Bronchial epithelial cell (primary cell): ENCODE data around the gene NEO1. TPM values are rescaled to one million over a fixed set of nuclear protein-coding genes. Genes with fewer than 3 reads are reported as not detected.
"Not testable (repeated sequence)": the region's sequence is repeated elsewhere in the genome, so short reads cannot be mapped to it uniquely, and the experiment has no call there.

Experiments
- DNase-seq: peaks from one replicate; pipeline ENCODE4 v3.0.0-alpha.2; 2010; ENCODE audit warnings: low read depth
- FAIRE-seq: peaks from 2 replicates; lab custom pipeline; 2011; peaks lifted over from hg19 to GRCh38; lab: Jason Lieb, UNC
- H3K27me3 ChIP-seq: 2 replicates; pipeline ENCODE4 v1.5.1; 2011; ENCODE audit warnings: low read length; ENCODE audit not compliant: control insufficient read depth, insufficient read depth
- H3K36me3 ChIP-seq: 2 replicates; pipeline ENCODE4 v1.5.1; 2011; ENCODE audit warnings: low read length; ENCODE audit not compliant: control insufficient read depth, insufficient read depth
- H3K4me3 ChIP-seq: 2 replicates; pipeline ENCODE4 v1.5.1; 2011; ENCODE audit warnings: mild to moderate bottlenecking, low read depth, low read length, control low read depth
- total RNA-seq: library from RNA; depleted of rRNA; stranded (reverse); fragments of >200 nt; gene quantifications from 2 replicates; pipeline ENCODE4 v1.2.1, GENCODE V29; 2014
- TF ChIP-seq, protein P1 (sequence below): IDR thresholded peaks from 2 replicates; pipeline ENCODE4 v1.5.1; 2011; ENCODE audit warnings: mild to moderate bottlenecking, moderate library complexity, low read length, control low read depth, inconsistent platforms; ENCODE audit not compliant: insufficient read depth, severe bottlenecking

NEO1 gene
- total RNA-seq, 1 donor from 2014 or later: 10.5 TPM

DNA sequence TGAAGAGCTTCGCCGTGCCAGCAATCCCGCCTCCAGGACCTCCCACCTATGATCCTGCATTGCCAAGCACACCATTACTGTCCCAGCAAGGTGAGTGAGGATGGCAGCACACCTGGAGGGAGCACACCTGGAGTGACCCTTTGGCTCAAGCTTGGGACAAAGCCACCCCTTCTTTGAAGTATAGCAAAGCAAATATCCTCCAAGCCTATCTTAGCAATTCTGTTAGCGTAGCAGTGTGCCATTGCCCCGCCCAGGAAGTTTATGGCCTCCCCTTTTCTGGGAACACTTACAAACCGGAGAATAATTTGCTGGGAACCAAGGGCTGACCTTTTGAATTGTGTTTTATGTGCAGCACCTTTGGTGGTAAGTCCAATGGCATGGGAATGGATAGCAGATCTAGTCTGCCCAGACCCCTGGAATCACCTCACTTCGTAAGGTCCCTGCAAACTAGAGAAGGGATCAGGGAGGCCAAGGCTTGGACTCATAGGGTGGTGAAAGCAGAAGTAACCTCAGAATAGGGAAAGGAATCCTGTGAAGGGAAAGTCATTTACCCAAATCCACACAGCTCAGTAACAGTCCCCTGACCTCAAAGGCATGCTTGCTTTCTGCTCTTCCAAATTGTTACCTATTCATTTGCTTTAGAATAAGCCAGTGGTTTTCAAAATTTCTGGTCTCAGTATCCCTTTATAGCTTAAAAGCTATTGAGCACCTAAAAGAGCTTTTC, 246.4 kb downstream of the NEO1 start:
- DNase-seq (no peak), FAIRE-seq (peak; percentile 77)
- H3K4me3 ChIP-seq: no peak overlapping the region
- H3K27me3 ChIP-seq: no peaks in the 10 kb centered on the region
- TF ChIP-seq, protein P1, sequence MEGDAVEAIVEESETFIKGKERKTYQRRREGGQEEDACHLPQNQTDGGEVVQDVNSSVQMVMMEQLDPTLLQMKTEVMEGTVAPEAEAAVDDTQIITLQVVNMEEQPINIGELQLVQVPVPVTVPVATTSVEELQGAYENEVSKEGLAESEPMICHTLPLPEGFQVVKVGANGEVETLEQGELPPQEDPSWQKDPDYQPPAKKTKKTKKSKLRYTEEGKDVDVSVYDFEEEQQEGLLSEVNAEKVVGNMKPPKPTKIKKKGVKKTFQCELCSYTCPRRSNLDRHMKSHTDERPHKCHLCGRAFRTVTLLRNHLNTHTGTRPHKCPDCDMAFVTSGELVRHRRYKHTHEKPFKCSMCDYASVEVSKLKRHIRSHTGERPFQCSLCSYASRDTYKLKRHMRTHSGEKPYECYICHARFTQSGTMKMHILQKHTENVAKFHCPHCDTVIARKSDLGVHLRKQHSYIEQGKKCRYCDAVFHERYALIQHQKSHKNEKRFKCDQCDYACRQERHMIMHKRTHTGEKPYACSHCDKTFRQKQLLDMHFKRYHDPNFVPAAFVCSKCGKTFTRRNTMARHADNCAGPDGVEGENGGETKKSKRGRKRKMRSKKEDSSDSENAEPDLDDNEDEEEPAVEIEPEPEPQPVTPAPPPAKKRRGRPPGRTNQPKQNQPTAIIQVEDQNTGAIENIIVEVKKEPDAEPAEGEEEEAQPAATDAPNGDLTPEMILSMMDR: no peak
- peaks cover 1% of the 10 kb centered on the region for H3K36me3 ChIP-seq

DNA sequence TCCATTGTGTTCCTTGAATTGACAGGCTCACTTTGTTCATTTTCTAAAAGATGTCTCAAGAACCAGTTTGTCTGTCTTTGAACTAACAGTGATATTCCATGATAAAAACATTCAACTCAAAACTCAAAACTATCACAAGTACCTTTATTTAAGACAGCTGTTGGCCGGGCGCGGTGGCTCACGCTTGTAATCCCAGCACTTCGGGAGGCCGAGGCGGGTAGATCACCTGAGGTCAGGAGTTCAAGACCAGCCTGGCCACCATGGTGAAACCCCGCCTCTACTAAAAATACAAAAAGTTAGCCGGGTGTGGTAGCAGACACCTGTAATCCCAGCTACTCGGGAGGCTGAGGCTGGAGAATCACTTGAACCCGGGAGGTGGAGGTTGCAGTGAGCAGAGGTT, 248.0 kb downstream of the NEO1 start:
- H3K36me3 ChIP-seq, FAIRE-seq, H3K4me3 ChIP-seq, DNase-seq, H3K27me3 ChIP-seq: not testable (repeated sequence)

GRCh38 chr15:73303636-73304035, 251.4 kb downstream of the NEO1 start:
- H3K36me3 ChIP-seq: no peaks in the 10 kb centered on the region
- no peak overlapping the region for H3K4me3 ChIP-seq
- DNase-seq: no peak
- TF ChIP-seq, protein P1: no peak
- no peak for FAIRE-seq
- no peaks in the 10 kb centered on the region for H3K27me3 ChIP-seq

DNA sequence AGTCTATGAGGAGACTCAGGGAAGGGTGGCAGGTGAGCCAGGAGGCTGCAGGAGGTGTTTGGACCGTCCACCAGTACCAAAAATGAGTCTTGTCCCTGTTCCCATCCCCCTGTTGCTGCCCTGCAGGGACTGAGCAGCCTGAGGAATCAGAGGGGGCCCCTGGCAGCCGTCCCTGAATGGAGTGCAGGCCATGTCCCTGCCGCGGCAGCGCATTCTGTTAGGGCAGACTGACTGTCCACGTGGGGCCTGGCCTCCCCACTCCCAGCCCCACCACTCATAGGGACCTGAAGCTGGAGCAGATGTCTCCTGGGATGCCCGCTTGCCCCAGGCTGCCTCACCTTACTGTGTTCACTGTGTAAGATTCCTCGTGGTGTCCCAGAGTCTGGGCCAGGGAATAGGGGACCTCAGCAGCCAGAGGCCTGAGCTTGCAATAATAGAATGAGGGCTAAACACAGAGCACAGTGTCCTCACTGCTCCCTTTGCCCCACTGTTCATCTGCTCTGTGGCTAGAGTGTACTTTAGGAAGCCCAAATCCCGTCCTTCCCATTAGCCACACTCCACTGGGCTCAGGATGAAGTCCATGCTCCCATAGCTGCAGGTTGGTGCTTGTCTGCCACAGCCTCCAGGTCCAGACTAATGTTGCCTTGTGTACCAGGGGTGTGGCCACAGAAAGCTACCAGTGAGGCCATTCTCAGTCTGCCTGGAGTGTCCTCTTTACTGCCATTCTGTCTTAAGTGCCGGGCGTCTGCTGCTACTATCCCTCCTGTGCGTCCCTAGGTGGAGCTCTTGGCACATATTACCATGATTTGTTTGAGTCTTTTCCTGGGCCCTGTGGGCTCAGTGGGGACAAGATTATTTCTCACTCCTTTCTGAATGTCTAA, 253.3 kb downstream of the NEO1 start:
- no peak overlapping the region for H3K4me3 ChIP-seq
- no peaks in the 10 kb centered on the region for H3K27me3 ChIP-seq
- TF ChIP-seq, protein P1: peak; percentile 66
- H3K36me3 ChIP-seq: no peaks in the 10 kb centered on the region
- DNase-seq: peak; percentile 86
- peak; percentile 64 for FAIRE-seq

- no peaks in the 10 kb centered on the region for H3K27me3 ChIP-seq
- DNase-seq (no peak), FAIRE-seq (no peak)
- TF ChIP-seq, protein P1: no peak
- no peaks in the 10 kb centered on the region for H3K36me3 ChIP-seq
- H3K4me3 ChIP-seq: no peak overlapping the region
Measured at GRCh38 chr15:73308305-73308704, 256.0 kb downstream of the NEO1 start.

DNA sequence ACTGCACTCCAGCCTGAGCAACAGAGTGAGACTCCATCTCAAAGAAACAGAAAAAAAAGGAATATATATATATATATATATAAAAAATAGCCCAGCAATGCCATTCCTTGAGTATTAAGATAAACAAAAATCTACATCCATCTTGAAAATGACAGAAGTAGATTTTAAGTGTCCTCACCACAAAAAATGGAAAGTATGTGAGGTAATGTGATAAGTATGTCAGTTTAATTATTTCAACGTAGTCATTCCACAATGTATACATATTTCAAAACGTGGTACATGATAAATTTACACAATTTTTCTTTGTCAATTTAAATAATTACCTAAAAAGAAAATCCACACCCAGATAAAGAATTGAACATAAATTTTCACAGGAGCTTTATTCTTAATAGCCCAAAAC, 261.6 kb downstream of the NEO1 start:
- DNase-seq (no peak), FAIRE-seq (no peak)
- Histone ChIP-seq H3K27me3 (peaks cover 3% of the 10 kb centered on the region), H3K4me3 (no peak overlapping the region), H3K36me3 (no peaks in the 10 kb centered on the region)
- TF ChIP-seq, protein P1: no peak
